Liver (tissue), 3 donors: ENCODE measurements around the gene TANGO6.

Experiments
- CTCF ChIP-seq: fragments of 150-350 bp; IDR thresholded peaks from 2 replicates; pipeline ENCODE4 v1.5.1; 2017; ENCODE audit warnings: improper control_type of control experiment, low read depth, low read length; ENCODE audit not compliant: missing input control
- MAX ChIP-seq: IDR thresholded peaks from 2 replicates; pipeline ENCODE4 v1.6.1; 2016; ENCODE audit warnings: antibody characterized with exemption
- RAD21 ChIP-seq, 2 donors: IDR thresholded peaks; 2 replicates each; pipeline ENCODE4 v1.6.1; 2016; ENCODE audit warnings: antibody characterized with exemption in 2 of 2, mild to moderate bottlenecking in 2 of 2
- donor health status: healthy.
- donor health status: healthy.

GRCh38 chr16:68798398-68798797, 44.9 kb upstream of the TANGO6 start:
- TF ChIP-seq RAD21 (IDR thresholded peaks at IDR 0.05), result no peak
- TF ChIP-seq CTCF, result no peak
- no peak for TF ChIP-seq MAX
